Left renal cortex interstitium (tissue), 4 donors: ENCODE results near the gene RPS24. TPM values are rescaled to one million over a fixed set of nuclear protein-coding genes. Genes with fewer than 3 reads are reported as not detected.

Source experiments
- DNase-seq, 4 donors: peaks; one replicate each; pipeline ENCODE4 v3.0.0-alpha.2; 2013; ENCODE audit warnings: low read depth in 4 of 4, low spot score in 2 of 4, missing footprints in 1 of 4
- polyA plus RNA-seq, 4 donors: library from polyadenylated mRNA; unstranded; fragments of 120-200 nt; gene quantifications; one replicate each; pipeline ENCODE4 v1.2.1, GENCODE V29; 2013; ENCODE audit not compliant: insufficient read length in 4 of 4

RPS24 gene
- polyA plus RNA-seq, 4 donors: 2,809 to 4,506 (median 3,046) TPM

- DNase-seq: no peak
These were observed 7.8 kb upstream of the RPS24 start for GRCh38 chr10:78025685-78026364.

GRCh38 chr10:78028438-78029268, 5.0 kb upstream of the RPS24 start:
- DNase-seq: no peak

- DNase-seq: peak; percentile 84 to 94 (median 90)
These were observed 4.1 kb upstream of the RPS24 start, which contains the start of gene POLR3A for GRCh38 chr10:78029269-78030226. POLR3A (minus strand) TSS chr10:78029515; CDS start chr10:78029407, 108 bp downstream.

- no peak for DNase-seq
These were observed 351 bp upstream of the RPS24 start for GRCh38 chr10:78033387-78033636.

GRCh38 chr10:78035025-78035424, 1.4 kb downstream of the RPS24 start:
- no peak for DNase-seq

- no peak for DNase-seq
These were observed 1.8 kb downstream of the RPS24 start for GRCh38 chr10:78035437-78035836.

- DNase-seq: no peak
These were observed 2.4 kb downstream of the RPS24 start for GRCh38 chr10:78035933-78036583.

GRCh38 chr10:78038105-78038504, 4.4 kb downstream of the RPS24 start:
- no peak for DNase-seq

- DNase-seq: no peak
These were observed 5.3 kb downstream of the RPS24 start for GRCh38 chr10:78038791-78039547.

- no peak for DNase-seq
These were observed 6.1 kb downstream of the RPS24 start for GRCh38 chr10:78039743-78040142.

GRCh38 chr10:78041170-78042057, 7.8 kb downstream of the RPS24 start:
- no peak for DNase-seq

- DNase-seq: no peak
These were observed 8.5 kb downstream of the RPS24 start for GRCh38 chr10:78042058-78042751.

GRCh38 chr10:78042752-78043104, 9.1 kb downstream of the RPS24 start:
- DNase-seq: no peak

- DNase-seq: no peak
These were observed 10.5 kb downstream of the RPS24 start for GRCh38 chr10:78044179-78044578.

- DNase-seq: no peak
These were observed 11.0 kb downstream of the RPS24 start for GRCh38 chr10:78044699-78045098.

- no peak for DNase-seq
These were observed 11.6 kb downstream of the RPS24 start for GRCh38 chr10:78045237-78045636.

- DNase-seq: no peak
These were observed 12.2 kb downstream of the RPS24 start for GRCh38 chr10:78045856-78046255.

- no peak for DNase-seq
These were observed 13.1 kb downstream of the RPS24 start for GRCh38 chr10:78046711-78047269.
